Calu3 (cell line): ENCODE data around the gene MSI2. TPM values are rescaled to one million over a fixed set of nuclear protein-coding genes. Genes with fewer than 3 reads are reported as not detected.

ENCODE experiments used
- BruUV-seq: library from RNA; stranded (reverse); fragments of 400-500 nt; replicated peaks from 2 replicates; lab custom pipeline; 2021; lab: Mats Ljungman, UMichigan
- CTCF ChIA-PET: fragments of 300-600 bp; sonication (Branson Sonifier 250); formaldehyde crosslinking; loops from one replicate; lab custom pipeline; 2022; ENCODE audit warnings: antibody characterized with exemption; lab: Charles Lee
- DNase-seq: peaks from one replicate; pipeline ENCODE4 v3.0.0; 2022
- H3K27ac Mint-ChIP-seq: one replicate; pipeline ENCODE4 v1.8.0; 2022; ENCODE audit warnings: mixed read lengths; ENCODE audit not compliant: unreplicated experiment
- H3K27me3 Mint-ChIP-seq: one replicate; pipeline ENCODE4 v1.8.0; 2022; ENCODE audit warnings: mixed read lengths; ENCODE audit not compliant: unreplicated experiment
- H3K36me3 Mint-ChIP-seq: one replicate; pipeline ENCODE4 v1.8.0; 2022; ENCODE audit warnings: mild to moderate bottlenecking, moderate library complexity, mixed read lengths; ENCODE audit not compliant: insufficient read depth, unreplicated experiment
- H3K4me1 Mint-ChIP-seq: one replicate; pipeline ENCODE4 v1.8.0; 2022; ENCODE audit warnings: mild to moderate bottlenecking, low read depth, mixed read lengths; ENCODE audit not compliant: unreplicated experiment
- H3K4me3 Mint-ChIP-seq: one replicate; pipeline ENCODE4 v1.8.0; 2022; ENCODE audit warnings: mild to moderate bottlenecking, low read depth, moderate library complexity, mixed read lengths; ENCODE audit not compliant: unreplicated experiment
- H3K9me3 Mint-ChIP-seq: one replicate; pipeline ENCODE4 v1.8.0; 2022; ENCODE audit warnings: low read depth, mixed read lengths; ENCODE audit not compliant: unreplicated experiment
- CTCF ChIP-seq: fragments of 200-600 bp; IDR thresholded peaks from one replicate; pipeline ENCODE4 v1.8.0; 2022; ENCODE audit warnings: antibody characterized with exemption; ENCODE audit not compliant: unreplicated experiment
- intact Hi-C: fragments of 100-400 bp; cut with micrococcal nuclease; formaldehyde crosslinking; loops from one replicate; pipeline ENCODE4 v1.10.0; 2022; ENCODE audit not compliant: unreplicated experiment
- total RNA-seq: library from RNA; stranded (reverse); gene quantifications from 2 replicates; pipeline ENCODE4 v1.2.3, GENCODE V29; 2022

MSI2 gene
- total RNA-seq, 1 experiment from 2014 or later: 66.4 TPM

- Mint-ChIP-seq H3K4me1 (no peaks in the 10 kb centered on the region), H3K27me3 (no peaks in the 10 kb centered on the region), H3K4me3 (no peak overlapping the region), H3K36me3 (no peaks in the 10 kb centered on the region), H3K27ac (no peak overlapping the region), H3K9me3 (no peaks in the 10 kb centered on the region)
- CTCF ChIA-PET: no interaction called here
- intact Hi-C loops: no loop called here
- DNase-seq: no peak
- no peak for TF ChIP-seq CTCF
- no TSS peak for BruUV-seq
Measured at GRCh38 chr17:57545731-57546342, 289.5 kb downstream of the MSI2 start.

GRCh38 chr17:57548421-57549410 lies 292.4 kb downstream of the MSI2 start:
- CTCF ChIA-PET: interaction anchor here (0.6 kb wide), 1 partner anchor 212 kb away, joined by 5 read pairs; no protein-coding TSS in a partner anchor
- Mint-ChIP-seq H3K27ac (no peak overlapping the region), H3K27me3 (no peaks in the 10 kb centered on the region), H3K4me3 (no peak overlapping the region), H3K9me3 (no peaks in the 10 kb centered on the region), H3K4me1 (no peaks in the 10 kb centered on the region), H3K36me3 (no peaks in the 10 kb centered on the region)
- no peak for TF ChIP-seq CTCF
- DNase-seq: no peak
- no TSS peak for BruUV-seq
- intact Hi-C loops: no loop called here

- no TSS peak for BruUV-seq
- H3K4me3 Mint-ChIP-seq: no peak overlapping the region
- no peaks in the 10 kb centered on the region for H3K9me3 Mint-ChIP-seq
- no peaks in the 10 kb centered on the region for H3K4me1 Mint-ChIP-seq
- CTCF ChIA-PET: interaction anchor here (0.6 kb wide), 1 partner anchor 211 kb away, joined by 5 read pairs; no protein-coding TSS in a partner anchor
- intact Hi-C loops: no loop called here
- TF ChIP-seq CTCF: no peak
- no peaks in the 10 kb centered on the region for H3K36me3 Mint-ChIP-seq
- no peaks in the 10 kb centered on the region for H3K27me3 Mint-ChIP-seq
- no peak overlapping the region for H3K27ac Mint-ChIP-seq
- DNase-seq: no peak
Measured at GRCh38 chr17:57549468-57549867, 293.1 kb downstream of the MSI2 start.

- no peaks in the 10 kb centered on the region for H3K4me1 Mint-ChIP-seq
- H3K4me3 Mint-ChIP-seq: no peak overlapping the region
- H3K36me3 Mint-ChIP-seq: peaks cover under 1% of the 10 kb centered on the region
- CTCF ChIA-PET: interaction anchor here (1.6 kb wide), 1 partner anchor 11 kb away, joined by 3 read pairs; no protein-coding TSS in a partner anchor
- TF ChIP-seq CTCF: no peak
- no peaks in the 10 kb centered on the region for H3K27me3 Mint-ChIP-seq
- intact Hi-C loops: no loop called here
- H3K27ac Mint-ChIP-seq: no peak overlapping the region
- DNase-seq: no peak
- no TSS peak for BruUV-seq
- no peaks in the 10 kb centered on the region for H3K9me3 Mint-ChIP-seq
Measured at GRCh38 chr17:57550016-57550415, 293.7 kb downstream of the MSI2 start.
